Jurkat, Clone E6-1 (cell line): ENCODE data around the gene CDC25A.

Experiments
- DNase-seq: peaks from one replicate; pipeline ENCODE4 v3.0.0-alpha.2; 2011; ENCODE audit warnings: low read depth, low spot score
- H3K4me3 ChIP-seq: 2 replicates; pipeline ENCODE4 v1.5.1; 2011; ENCODE audit warnings: mild to moderate bottlenecking, low read length, control low read depth, moderate library complexity

Gene CDC25A

DNA sequence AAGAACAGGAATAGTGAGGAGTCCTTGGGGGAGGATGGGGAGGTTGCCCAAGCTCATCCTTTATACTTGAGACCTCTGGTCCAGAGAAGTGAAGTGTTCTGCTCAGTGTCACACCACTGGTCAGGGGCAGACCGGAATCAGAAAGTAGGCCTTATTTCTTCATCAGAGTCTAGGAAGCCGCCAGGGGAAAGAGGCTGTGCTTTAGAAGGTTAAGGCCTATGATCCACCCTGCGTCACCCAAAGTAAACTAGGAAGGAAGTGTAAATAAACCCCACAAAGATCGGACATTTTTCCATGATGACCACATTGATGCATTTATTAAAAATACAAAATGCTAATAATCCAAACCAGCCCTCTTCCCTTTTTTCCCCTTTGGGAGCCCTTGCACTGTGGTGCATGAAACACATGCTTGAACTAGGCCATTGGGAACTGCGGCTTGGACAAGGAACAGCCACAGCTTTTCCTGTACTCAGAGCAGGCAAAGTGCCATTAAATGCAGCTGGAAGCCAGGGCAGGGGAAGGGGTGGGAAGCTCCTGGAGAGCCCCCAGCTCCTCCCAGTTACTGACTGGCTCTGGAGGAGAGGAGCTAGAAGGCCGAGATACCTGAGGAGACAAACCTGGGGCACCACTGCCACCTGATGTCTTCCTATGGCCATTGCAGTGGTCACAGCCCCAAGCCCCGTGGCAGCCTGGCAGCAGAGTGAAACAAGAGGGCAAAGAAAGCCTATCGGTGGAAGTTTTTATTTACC is 37.0 kb downstream of the CDC25A start:
- no peak overlapping the region for H3K4me3 ChIP-seq
- peak; percentile 38 for DNase-seq

DNA sequence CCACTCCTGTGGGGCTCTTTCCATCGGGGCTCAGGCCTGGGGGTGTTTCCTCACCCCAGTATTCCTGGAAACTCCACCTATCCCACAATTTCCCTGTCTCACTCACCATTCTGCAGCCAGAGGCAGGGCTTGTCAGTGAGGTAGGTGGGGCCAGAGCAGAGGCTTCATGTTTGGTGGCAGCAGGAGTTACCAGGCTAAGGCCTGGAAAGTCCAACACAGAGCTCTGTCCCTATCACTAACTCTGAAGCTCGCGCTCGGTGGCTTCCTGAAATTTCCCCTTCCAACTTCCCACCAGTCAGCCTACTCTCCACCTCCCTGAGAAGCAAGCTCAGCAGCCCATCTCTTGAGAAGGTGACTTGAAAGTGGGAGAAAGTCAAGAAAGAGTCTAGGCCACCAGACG is 44.2 kb downstream of the CDC25A start:
- H3K4me3 ChIP-seq: no peak overlapping the region
- DNase-seq: no peak

DNA sequence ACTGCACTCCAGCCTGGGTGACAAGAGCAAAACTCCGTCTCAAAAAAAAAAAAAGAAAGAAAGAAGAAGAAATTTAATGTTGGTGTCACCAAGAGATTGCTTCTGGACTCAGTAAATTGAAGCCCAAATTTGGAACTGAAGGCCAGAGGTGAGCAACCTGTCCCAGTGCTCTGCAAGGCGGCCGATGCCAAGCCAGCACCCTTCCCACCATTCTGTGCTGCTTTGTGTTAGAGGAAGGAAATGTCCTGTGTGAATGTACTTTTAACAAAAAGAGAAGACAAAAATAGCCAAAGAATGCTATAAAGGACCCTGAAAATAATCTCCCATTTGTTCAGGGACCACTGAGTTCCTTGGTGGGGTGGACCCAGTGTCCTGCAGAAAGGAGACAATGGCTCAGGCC is 44.6 kb downstream of the CDC25A start:
- H3K4me3 ChIP-seq: no peak overlapping the region
- no peak for DNase-seq

DNA sequence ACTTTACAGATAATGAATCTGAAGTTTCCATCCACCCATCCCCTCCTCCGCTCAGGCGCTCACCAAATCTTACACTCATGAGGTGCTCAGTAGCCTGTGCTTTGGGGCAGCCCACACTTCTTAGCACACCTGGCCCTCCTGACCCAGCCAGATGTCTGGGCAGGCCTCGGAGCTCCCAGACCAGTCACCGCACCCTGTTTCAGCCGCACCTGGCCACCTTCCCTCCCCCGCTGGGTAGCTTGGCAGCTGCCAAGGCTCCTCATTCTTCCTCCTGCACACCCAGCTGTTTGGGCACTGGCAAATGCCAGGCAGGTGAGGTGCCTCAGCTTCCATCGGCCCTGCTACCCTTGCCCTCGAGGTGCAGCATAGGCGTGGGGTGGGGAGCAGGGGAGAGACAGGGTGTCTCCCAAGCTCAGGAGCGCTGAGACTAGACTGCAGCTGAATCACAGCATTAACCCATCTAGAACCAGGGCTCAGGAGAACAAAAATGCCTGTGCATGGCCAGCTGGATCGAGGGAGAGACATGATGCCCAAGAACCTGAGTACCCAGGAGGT is 45.8 kb downstream of the CDC25A start:
- DNase-seq: no peak
- no peak overlapping the region for H3K4me3 ChIP-seq

DNA sequence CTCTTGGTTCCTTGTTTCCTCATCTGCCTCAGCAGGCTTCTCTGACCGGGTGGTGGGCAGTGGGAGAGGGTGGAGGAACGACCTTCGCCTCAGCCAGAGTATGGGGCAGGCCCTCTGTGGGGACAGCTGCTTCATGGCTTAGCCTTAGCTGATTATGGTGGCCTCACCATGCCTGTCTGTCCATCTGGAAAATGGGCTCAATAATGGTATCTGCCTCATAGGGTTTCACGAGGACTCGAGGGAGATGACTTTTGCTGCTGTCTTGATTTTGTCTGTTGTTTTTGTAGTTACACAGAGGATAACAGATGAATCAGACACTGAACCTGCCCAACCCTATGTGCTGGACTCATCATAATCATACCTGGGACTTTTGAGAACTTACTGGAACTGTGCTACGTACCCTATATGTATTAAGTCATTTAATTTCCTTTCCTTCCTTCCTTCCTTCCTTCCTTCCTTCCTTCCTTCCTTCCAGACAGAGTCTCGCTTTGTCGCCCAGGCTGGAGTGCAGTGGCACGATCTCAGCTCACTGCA is 46.5 kb downstream of the CDC25A start:
- no peak for DNase-seq
- H3K4me3 ChIP-seq: no peak overlapping the region

DNA sequence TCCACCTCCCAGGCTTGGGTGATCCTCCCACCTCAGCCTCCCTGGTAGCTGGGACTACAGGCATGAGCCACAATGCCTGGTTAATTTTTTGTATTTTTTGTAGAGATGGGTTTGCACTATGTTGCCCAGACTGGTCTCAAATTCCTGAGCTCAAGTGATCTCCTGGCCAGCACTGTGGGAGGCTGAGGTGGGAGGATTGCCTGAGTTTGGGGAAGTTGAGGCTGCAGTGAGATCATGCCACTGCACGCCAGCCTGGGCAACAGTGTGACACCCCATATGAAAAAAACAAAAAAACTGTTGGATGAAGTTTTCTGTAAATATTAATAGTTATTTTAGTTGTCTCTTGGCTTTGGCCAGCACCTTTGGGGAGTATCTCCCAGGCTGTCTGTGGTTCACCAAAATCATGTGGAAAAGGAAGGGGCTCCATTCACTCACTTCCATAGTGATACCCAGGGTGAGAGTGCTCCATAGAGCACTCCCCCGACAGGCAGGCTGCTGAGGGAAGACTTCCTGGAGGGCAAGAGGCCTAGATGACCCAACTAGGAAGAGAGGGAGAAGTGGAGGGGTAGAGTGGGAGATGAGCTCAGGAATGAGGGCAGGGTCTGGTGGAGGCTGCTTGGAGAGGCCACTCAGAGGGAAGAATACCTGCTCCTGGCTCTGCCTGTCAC is 47.1 kb downstream of the CDC25A start:
- H3K4me3 ChIP-seq: no peak overlapping the region
- DNase-seq: no peak

DNA sequence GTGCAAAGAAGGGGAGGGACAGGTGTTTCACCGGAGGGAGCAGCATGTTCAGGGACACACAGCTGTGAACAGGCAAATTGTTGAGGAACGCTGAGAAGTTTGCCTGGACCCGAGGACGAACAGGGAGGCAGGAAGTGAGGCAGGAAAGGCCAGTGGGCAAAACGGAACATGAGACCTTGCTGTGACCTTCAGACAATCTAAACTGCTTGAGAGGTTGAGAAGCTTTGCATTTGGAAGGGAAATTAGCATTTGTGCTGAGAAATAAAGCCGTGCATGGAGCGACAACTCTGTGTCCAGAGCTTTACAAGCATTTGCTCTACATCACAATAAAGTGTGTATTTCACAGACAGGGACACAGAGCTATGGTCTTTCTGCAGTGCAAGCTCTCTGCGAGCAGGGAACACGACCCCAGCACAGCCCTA is 47.9 kb downstream of the CDC25A start:
- H3K4me3 ChIP-seq: no peak overlapping the region

DNA sequence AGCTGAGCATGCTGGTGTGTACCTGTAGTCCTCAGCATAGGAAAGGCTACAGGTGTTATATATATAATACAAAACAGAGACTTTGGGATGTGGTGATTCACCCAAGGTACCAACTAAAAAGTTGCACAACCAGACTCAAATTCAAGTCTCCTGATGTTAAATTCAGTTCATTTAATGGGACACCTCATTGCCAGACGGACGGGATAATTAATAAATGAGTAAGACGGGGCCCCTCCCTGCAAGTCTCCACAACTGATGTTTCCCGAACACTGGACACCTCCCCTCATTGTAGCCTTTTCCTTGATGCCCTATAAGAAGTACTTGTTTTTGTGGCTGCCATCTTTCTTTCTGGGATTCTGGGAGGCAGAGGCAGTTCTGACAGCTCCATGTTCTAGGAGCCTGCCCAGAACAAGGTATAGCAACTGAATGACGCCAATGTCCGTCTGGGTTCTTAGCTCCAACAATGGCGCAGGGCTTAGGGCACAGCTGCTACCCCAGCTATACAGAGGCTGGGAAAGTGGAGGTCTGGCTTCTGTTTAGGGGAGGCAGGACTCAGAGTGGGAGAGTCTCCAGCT is 50.7 kb downstream of the CDC25A start:
- no peak for DNase-seq
- no peak overlapping the region for H3K4me3 ChIP-seq

More for the DNA sequence above, 47.9 kb downstream of the CDC25A start:
- no peak for DNase-seq

DNA sequence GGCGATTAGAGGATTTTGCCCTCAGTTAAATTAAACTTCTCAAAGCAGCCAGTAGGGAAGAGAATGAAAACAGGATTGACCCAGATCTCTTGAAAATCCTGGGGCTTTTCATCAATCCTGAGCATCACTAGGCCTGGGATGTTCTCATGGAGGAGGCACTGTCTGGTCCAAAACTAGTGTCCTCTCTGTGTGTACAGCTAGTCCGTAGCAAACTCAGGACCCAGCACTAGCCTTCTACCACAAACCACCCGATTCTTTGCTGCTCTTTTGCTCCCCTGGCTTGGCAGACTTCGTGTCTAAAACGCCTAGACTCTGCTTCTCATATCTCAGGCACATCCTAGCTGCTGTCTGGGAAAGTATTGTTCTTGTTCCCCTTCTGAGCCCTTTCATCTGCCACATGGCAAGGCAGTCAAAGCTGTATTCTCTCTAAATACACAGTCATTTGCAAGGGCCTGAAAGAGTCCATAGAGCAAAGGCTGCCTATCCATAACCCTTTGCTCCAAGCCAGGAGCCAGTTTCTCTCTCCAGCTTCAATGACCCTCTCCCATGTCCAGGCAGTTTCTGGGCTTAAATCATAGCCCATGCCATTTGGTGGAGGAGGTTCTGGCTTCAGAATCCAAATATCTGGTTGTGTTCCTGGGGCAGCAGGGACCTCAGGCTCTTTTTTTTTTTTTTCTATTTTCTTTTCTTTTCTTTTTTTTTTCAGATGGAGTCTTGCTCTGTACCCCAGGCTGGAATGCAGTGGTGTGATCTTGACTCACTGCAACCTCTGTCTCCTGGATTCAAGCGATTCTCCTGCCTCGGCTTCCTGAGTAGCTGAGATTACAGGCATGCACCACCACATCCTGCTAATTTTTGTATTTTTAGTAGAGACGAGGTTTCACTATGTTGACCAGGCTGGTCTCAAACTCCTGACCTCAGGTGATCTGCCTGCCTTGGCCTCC is 52.4 kb downstream of the CDC25A start:
- no peak overlapping the region for H3K4me3 ChIP-seq
- no peak for DNase-seq

DNA sequence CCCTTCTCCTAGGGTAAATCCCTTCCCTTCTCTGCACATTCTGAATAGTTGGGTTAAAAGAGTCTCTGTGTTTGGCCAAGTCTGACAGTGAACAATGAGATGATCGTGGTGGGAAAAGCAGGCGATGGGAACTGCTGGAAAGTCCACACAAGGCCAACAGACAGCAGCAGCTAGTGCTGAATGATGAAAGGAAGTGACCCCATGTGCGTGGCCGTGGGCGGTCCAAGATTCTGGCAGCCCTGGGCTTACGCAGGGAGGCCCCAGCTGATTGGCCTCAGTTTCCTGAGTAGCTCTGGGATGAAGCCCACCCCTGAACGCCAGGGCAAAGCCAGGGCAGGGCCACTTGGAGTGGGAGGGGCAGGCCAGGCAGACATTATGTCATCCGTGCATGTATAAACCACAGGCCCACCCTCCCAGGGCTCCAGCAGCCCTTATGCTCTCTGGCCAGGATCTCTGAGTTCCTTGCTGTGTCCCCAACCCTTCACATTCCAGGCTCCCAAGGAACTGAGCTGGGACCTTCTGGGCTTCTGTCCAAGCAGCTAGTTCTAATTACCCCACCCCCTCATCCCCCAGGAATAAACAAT is 57.8 kb downstream of the CDC25A start:
- DNase-seq: no peak
- no peak overlapping the region for H3K4me3 ChIP-seq

DNA sequence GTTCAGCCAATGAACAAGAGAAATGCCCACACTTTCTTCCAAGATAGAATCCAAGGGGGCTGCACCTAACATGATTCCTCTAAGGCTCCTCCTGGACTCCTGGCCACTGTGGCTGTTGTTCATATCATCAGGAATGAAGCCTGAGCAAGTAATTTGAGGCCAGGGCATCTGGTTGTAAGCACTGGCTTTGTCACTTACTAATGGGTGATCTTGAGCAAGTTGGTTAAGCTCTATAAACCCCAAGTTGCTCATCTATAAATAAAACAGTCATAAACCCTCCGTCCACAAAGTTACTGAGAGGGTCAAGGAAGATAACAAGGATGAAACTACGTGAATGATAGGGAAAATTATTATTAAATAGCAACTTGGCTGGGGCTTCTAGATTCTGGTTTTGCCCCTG is 58.3 kb downstream of the CDC25A start:
- no peak for DNase-seq
- no peak overlapping the region for H3K4me3 ChIP-seq

DNA sequence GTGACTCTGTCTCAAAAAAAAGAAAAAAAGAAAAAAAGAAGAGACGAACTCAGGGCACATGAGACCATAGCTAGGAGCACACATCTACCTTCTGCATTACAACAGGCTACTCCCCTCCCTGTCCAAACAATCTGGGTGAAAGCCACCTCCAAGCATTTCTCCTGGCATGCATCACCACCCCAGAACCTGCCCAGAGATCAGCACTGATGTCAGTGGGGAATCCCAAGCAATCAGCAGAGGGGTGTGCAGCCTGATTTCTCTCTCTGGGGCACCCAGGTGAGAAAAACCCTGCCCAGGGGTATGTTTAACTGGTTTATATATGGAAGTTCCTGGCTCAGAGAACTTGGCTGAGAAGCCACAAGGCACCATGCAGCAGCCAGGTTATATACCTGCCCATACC is 59.4 kb downstream of the CDC25A start:
- no peak for DNase-seq
- no peak overlapping the region for H3K4me3 ChIP-seq

DNA sequence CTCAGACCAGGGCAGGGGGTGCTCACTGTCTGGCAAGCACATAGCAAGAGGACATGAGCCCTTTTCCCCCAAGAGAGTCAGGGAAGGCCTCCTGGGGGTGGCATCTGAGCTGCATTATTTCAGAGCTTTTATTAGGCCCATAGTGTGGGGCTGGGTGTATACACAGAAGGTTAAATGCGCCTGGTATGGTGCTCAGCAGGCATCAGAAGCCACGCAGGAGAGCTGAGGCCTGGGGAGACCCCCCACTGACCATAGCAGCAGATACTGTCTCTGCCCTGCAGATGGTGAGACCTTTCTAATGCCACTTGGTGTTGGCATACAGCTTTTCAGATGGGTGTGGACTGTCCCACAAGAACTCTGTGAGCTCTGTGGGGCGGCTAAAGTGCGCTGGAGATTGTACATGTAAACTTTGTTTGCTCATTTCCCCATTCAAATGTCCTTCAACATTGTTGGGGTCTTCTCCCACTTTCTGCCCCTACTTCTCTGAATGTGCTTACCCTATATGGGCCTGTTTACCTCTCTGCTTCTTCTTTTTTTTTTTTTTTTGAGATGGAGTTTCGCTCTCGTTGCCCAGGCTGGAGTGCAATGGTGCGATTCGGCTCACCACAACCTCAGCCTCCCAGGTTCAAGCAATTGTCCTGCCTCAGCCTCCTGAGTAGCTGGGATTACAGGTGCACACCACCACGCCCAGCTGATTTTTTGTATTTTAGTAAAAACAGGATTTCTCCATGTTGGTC is 62.2 kb downstream of the CDC25A start:
- DNase-seq: no peak
- no peak overlapping the region for H3K4me3 ChIP-seq

DNA sequence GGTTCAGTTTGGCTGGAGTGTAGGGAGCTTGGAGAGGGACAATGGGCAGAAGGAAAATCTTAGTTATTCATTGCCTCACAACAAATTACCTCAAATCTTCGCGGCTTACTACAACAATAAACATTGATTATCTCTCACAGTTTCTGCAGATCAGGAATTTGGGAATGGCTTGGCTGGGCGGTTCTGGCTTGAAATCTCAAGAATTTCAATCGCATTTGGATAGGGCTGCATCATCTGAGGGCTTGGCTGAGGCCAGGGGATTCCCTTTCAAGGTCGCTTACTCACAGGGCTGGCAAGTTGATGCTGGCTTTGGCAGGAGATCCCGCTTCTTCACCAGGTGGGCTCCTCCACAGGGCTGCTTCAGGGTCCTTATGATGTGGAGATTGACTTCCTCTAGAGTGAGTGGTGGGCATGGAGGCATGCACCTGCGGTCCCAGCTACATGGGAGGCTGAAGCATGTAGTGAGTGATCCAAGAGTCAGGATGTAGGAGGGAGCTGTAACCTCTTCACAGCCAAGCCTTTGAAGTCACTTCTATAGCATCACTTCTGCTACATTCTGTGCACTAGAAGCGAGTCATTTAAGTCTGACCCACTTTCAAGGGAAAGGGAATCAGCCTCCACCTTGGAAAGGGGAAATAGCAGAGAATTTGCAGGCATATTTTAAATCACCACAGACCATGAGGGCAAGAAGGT is 63.1 kb downstream of the CDC25A start:
- DNase-seq: peak; percentile 69

DNA sequence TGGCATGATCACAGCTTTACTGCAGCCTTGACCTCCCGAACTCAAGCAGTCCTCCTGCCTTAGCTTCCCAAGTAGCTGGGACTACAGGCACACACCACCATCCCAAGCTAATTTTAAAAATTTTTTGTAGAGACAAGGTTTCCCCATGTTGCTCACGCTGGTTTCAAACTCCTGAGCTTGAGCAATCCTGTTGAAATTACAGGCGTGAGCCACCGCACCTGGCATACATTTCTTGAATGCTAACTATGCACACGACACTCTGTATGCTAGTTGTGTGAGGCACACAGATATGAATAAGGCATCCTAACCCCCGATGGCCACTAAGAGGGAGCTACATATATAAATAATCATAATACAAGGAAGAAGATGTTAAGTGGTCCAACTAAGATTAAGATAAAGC is 64.9 kb downstream of the CDC25A start:
- DNase-seq: no peak
- no peak overlapping the region for H3K4me3 ChIP-seq

More for the DNA sequence above, 63.1 kb downstream of the CDC25A start:
- H3K4me3 ChIP-seq: no peak overlapping the region

DNA sequence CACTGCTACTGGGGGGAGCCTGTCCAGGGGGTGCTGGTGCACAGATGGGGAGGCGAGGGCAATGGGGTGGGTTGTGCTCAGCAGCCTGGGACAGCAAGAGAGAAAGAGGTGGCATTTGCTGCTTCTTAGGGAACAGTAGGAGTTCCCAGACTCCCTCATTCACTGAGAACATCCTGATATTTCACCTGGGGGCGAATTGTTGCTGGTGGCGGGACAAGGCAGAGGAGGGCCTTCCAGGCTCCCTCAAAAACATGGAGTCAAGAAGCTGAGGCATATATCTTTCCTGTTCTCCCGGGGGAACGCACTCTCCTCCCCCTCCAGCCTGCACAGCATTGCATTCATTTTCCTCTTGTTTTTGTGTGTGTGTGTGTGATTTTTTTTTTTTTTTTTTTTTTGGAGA is 65.7 kb downstream of the CDC25A start:
- DNase-seq: no peak

DNA sequence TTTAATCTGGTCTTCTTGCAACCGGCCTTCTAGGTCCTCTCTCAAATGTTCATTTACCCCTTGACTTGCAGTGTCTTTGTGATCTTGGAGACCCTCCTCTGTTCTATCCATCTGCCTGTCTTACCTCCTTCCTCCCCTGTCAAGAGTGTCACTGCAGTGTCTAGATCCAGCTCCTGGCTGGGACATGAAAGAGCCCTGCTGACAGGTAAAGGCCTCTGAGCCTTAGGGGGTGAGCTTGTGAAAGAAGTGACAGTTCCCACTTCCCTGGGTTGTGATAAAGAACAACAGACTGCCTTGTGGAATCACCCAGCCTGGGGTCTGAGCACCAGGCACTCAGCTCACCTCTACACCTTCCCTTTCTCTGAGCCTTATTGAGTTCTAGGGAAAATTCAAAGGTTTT is 68.0 kb downstream of the CDC25A start:
- H3K4me3 ChIP-seq: no peak overlapping the region
- DNase-seq: no peak

More for the DNA sequence above, 65.7 kb downstream of the CDC25A start:
- H3K4me3 ChIP-seq: no peak overlapping the region
